NCI-H460 (cell line): Measurements from ENCODE around the gene CD5L. TPM values are rescaled to one million over a fixed set of nuclear protein-coding genes. Genes with fewer than 3 reads are reported as not detected.

Experiments used
- DNase-seq: peaks from one replicate; pipeline ENCODE4 v3.0.0-alpha.2; 2016; ENCODE audit warnings: low read depth; ENCODE audit errors: extremely low read depth
- small RNA-seq, 2 experiments: library from RNA; depleted of rRNA; stranded (forward); fragments of <200 nt; gene quantifications; one replicate each; pipeline ENCODE3, GENCODE V24; 2014
- total RNA-seq: library from RNA; depleted of rRNA; stranded (reverse); fragments of >200 nt; shearing (Covaris generic); gene quantifications from 2 replicates; pipeline ENCODE4 v1.2.3, GENCODE V29; 2014; rRNA removed

The CD5L gene
- total RNA-seq, 1 experiment from 2014 or later, result not detected

- DNase-seq, result no peak
Measured at GRCh38 chr1:157819896-157820295, 21.7 kb downstream of the CD5L start, which contains the start of gene FCRL1. FCRL1 (minus strand) TSS chr1:157820120; CDS start chr1:157820037, 83 bp downstream.

- DNase-seq, result no peak
Measured at GRCh38 chr1:157819215-157819614, 22.4 kb downstream of the CD5L start.

GRCh38 chr1:157813269-157813668 lies 28.3 kb downstream of the CD5L start:
- no peak for DNase-seq

GRCh38 chr1:157806431-157807149 lies 35.0 kb downstream of the CD5L start:
- DNase-seq, result no peak

- no peak for DNase-seq
Measured at GRCh38 chr1:157803851-157804250, 37.8 kb downstream of the CD5L start.

GRCh38 chr1:157799996-157800395 lies 41.6 kb downstream of the CD5L start:
- DNase-seq, result no peak

GRCh38 chr1:157798211-157798610 lies 43.4 kb downstream of the CD5L start:
- DNase-seq, result no peak

GRCh38 chr1:157785248-157785647 lies 56.4 kb downstream of the CD5L start:
- no peak for DNase-seq

GRCh38 chr1:157784801-157785200 lies 56.8 kb downstream of the CD5L start:
- no peak for DNase-seq

- no peak for DNase-seq
Measured at GRCh38 chr1:157782931-157783330, 58.7 kb downstream of the CD5L start.

GRCh38 chr1:157781048-157781447 lies 60.6 kb downstream of the CD5L start:
- no peak for DNase-seq

Small RNAs within 50 kb of the gene (small RNA-seq; reads per million reads assigned to genes)
- 0 reads per million in 2 experiments for gene MRPS21P2

Other genes with a start within 250 kb of the CD5L start
- gene FCRL4, start 243.7 kb downstream of the CD5L start, total RNA-seq, result not detected in 2 replicates
- not detected in 2 replicates for gene FCRL3, start 141.0 kb downstream of the CD5L start, total RNA-seq
- gene FCRL2, start 64.7 kb downstream of the CD5L start, total RNA-seq, result not detected in 2 replicates
- gene FCRL1, start 21.7 kb downstream of the CD5L start, total RNA-seq, result not detected in 2 replicates
- 48.7 and 51.1 TPM in 2 replicates for gene KIRREL1, start 151.8 kb upstream of the CD5L start, total RNA-seq